A549 (cell line): ENCODE measurements around the gene CDC42BPB. TPM values are rescaled to one million over a fixed set of nuclear protein-coding genes. Genes with fewer than 3 reads are reported as not detected.

Source experiments
- ATAC-seq, 2 experiments: fragments of 200-7000 bp in 1 of 2; fragments of >200 bp in 1 of 2; cut with Nextera tagmentation in 1 of 2; cut with Tn5 transposase in 1 of 2; 3 replicates each; pipeline versions ENCODE4 v1.8.0 to v1.9.1; 2018 to 2020; ENCODE audit warnings: mild to moderate bottlenecking in 1 of 2, moderate library complexity in 1 of 2
- CTCF ChIA-PET: fragments of 300-600 bp; sonication (Branson Sonifier 250); formaldehyde crosslinking; extraction: SDS; loops from one replicate; lab custom pipeline; 2021; ENCODE audit warnings: antibody characterized with exemption, inconsistent platforms; lab: Yijun Ruan, JAX
- POLR2A ChIA-PET: fragments of 350-600 bp; formaldehyde crosslinking; extraction: SDS; loops from one replicate; lab custom pipeline; 2021; ENCODE audit warnings: antibody characterized with exemption, inconsistent platforms; lab: Yijun Ruan, JAX
- DNase-seq, 2 experiments: peaks; one replicate each; pipeline versions ENCODE4 v3.0.0 to v3.0.0-alpha.2; 2011 to 2016; ENCODE audit warnings: low read depth in 1 of 2, low spot score in 1 of 2
- FAIRE-seq: peaks from 2 replicates; lab custom pipeline; 2011; peaks lifted over from hg19 to GRCh38; lab: Jason Lieb, UNC
- H3K27ac ChIP-seq, 2 experiments: fragments of >200 bp; sonication (Bioruptor Twin); formaldehyde crosslinking; 3 replicates each; pipeline ENCODE4 v1.5.1; 2016 to 2017
- H3K4me1 ChIP-seq: fragments of >200 bp; sonication (Bioruptor Twin); formaldehyde crosslinking; 3 replicates; pipeline ENCODE4 v1.6.1; 2016
- H3K4me2 ChIP-seq: fragments of >200 bp; sonication (Bioruptor Twin); formaldehyde crosslinking; 3 replicates; pipeline ENCODE4 v1.6.1; 2016
- H3K4me3 ChIP-seq: fragments of >200 bp; sonication (Bioruptor Twin); formaldehyde crosslinking; 3 replicates; pipeline ENCODE4 v1.5.1; 2016
- H3K9me3 ChIP-seq: fragments of >200 bp; sonication (Bioruptor Twin); formaldehyde crosslinking; 3 replicates; pipeline ENCODE4 v1.6.1; 2016
- CEBPB ChIP-seq, 2 experiments: fragments of >200 bp in 1 of 2; sonication (Bioruptor Twin) in 1 of 2; formaldehyde crosslinking in 1 of 2; IDR thresholded peaks; 2 replicates each; pipeline ENCODE4 v1.6.1; 2012 to 2016
- CHD4 ChIP-seq: fragments of 200-600 bp; sonication (generic); IDR thresholded peaks from 2 replicates; pipeline ENCODE4 v1.6.1; 2016; ENCODE audit warnings: antibody characterized with exemption, mild to moderate bottlenecking, borderline replicate concordance
- EHF ChIP-seq: fragments of 250-450 bp; sonication (Bioruptor Pico); IDR thresholded peaks from 2 replicates; pipeline ENCODE4 v1.5.0; 2020; ENCODE audit warnings: mild to moderate bottlenecking
- ESRRA ChIP-seq: fragments of 150-350 bp; IDR thresholded peaks from 2 replicates; pipeline ENCODE4 v1.6.1; 2014; ENCODE audit warnings: mild to moderate bottlenecking, low read length, borderline replicate concordance
- FOSL2 ChIP-seq, 2 experiments: fragments of 450-650 bp in 1 of 2; fragments of >200 bp in 1 of 2; sonication (Bioruptor Twin) in 1 of 2; formaldehyde crosslinking; IDR thresholded peaks; 2 replicates each; pipeline versions ENCODE4 v1.5.0 to v1.6.1; 2016 to 2020; ENCODE audit warnings: mild to moderate bottlenecking in 1 of 2, moderate library complexity in 1 of 2
- FOXS1 ChIP-seq: fragments of 250-450 bp; sonication (Bioruptor Pico); IDR thresholded peaks from 2 replicates; pipeline ENCODE4 v1.5.0; 2020; ENCODE audit warnings: mild to moderate bottlenecking, moderate library complexity
- GATA3 ChIP-seq: IDR thresholded peaks from 2 replicates; pipeline ENCODE4 v1.6.1; 2012; ENCODE audit warnings: borderline replicate concordance
- JUN ChIP-seq, 2 experiments: fragments of >200 bp; sonication (Bioruptor Twin); formaldehyde crosslinking; IDR thresholded peaks; 2 replicates in 1 of 2; 3 replicates in 1 of 2; pipeline ENCODE4 v1.6.1; 2016 to 2017
- MAFK ChIP-seq: fragments of 450-650 bp; IDR thresholded peaks from 2 replicates; pipeline ENCODE4 v1.6.1; 2014; ENCODE audit not compliant: partially characterized antibody
- MAZ ChIP-seq: fragments of 150-350 bp; IDR thresholded peaks from 2 replicates; pipeline ENCODE4 v1.6.1; 2014; ENCODE audit warnings: antibody characterized with exemption, low read depth, low read length, borderline replicate concordance
- POLR2A ChIP-seq: IDR thresholded peaks from 2 replicates; pipeline ENCODE4 v1.6.1; 2012; ENCODE audit warnings: mild to moderate bottlenecking, low read length
- POLR2AphosphoS2 ChIP-seq: conservative IDR thresholded peaks from 2 replicates; pipeline ENCODE4 v1.6.1; 2012; ENCODE audit warnings: low read length, improper control_type of control experiment, inconsistent platforms
- RAD21 ChIP-seq, 2 experiments: fragments of >200 bp in 1 of 2; sonication (Bioruptor Twin) in 1 of 2; formaldehyde crosslinking in 1 of 2; IDR thresholded peaks in 1 of 2; conservative IDR thresholded peaks in 1 of 2; 2 replicates in 1 of 2; 3 replicates in 1 of 2; pipeline ENCODE4 v1.6.1; 2012 to 2018; ENCODE audit warnings: inconsistent platforms in 1 of 2
- SMC3 ChIP-seq: fragments of >200 bp; sonication (Bioruptor Twin); formaldehyde crosslinking; IDR thresholded peaks from 3 replicates; pipeline ENCODE4 v1.6.1; 2018; ENCODE audit warnings: inconsistent platforms
- TP53 ChIP-seq: fragments of 250-450 bp; sonication (Bioruptor Pico); IDR thresholded peaks from 2 replicates; pipeline ENCODE4 v1.5.0; 2021; ENCODE audit warnings: mild to moderate bottlenecking, moderate library complexity
- ZSCAN20 ChIP-seq: fragments of 250-450 bp; sonication (Bioruptor Pico); IDR thresholded peaks from 2 replicates; pipeline ENCODE4 v1.8.0; 2022; ENCODE audit warnings: mild to moderate bottlenecking, moderate library complexity
- WGBS: methylation state at CpG from one replicate; pipeline ENCODE4 v1.1.6; 2017; ENCODE audit errors: missing lambda C conversion rate; 5-methylcytosine and 5-hydroxymethylcytosine counted together
- polyA plus RNA-seq, 4 experiments: library from polyadenylated mRNA; depleted of rRNA in 3 of 4; stranded (reverse); fragments of >200 nt; fragmentation: RNase III in 1 of 4; extraction: RNeasy Plus Mini Kit Qiagen cat#74134 plus additional on column Dnase treatment in 1 of 4; gene quantifications; 2 replicates in 3 of 4; 3 replicates in 1 of 4; pipeline ENCODE4 v1.2.3, GENCODE V29; 2011 to 2017
- TF ChIP-seq, protein P1 (sequence below): fragments of 250-450 bp; sonication (Bioruptor Pico); IDR thresholded peaks from 2 replicates; pipeline ENCODE4 v1.5.0; 2021; ENCODE audit warnings: mild to moderate bottlenecking, moderate library complexity, borderline replicate concordance
- TF ChIP-seq, protein P2 (sequence below): fragments of 450-650 bp; IDR thresholded peaks from 2 replicates; pipeline ENCODE4 v1.6.1; 2014; ENCODE audit warnings: antibody characterized with exemption
- TF ChIP-seq, protein P3 (sequence below): IDR thresholded peaks from 2 replicates; pipeline ENCODE4 v1.6.1; 2012
- TF ChIP-seq, protein P4 (sequence below): fragments of >200 bp; sonication (Bioruptor Twin); formaldehyde crosslinking; IDR thresholded peaks from 3 replicates; pipeline ENCODE4 v1.5.1; 2016
- TF ChIP-seq, protein P5 (sequence below): fragments of 150-350 bp; IDR thresholded peaks from 2 replicates; pipeline ENCODE4 v1.6.1; 2014; ENCODE audit warnings: low read depth, mild to moderate bottlenecking, low read length
- TF ChIP-seq, protein P6 (sequence below): fragments of >200 bp; sonication (Bioruptor Twin); formaldehyde crosslinking; IDR thresholded peaks from 3 replicates; pipeline ENCODE4 v1.6.1; 2016

CDC42BPB gene
- polyA plus RNA-seq, 2 of the 4 experiments (the other 2 are of a cell fraction), result 56.4 to 57.1 TPM

DNA sequence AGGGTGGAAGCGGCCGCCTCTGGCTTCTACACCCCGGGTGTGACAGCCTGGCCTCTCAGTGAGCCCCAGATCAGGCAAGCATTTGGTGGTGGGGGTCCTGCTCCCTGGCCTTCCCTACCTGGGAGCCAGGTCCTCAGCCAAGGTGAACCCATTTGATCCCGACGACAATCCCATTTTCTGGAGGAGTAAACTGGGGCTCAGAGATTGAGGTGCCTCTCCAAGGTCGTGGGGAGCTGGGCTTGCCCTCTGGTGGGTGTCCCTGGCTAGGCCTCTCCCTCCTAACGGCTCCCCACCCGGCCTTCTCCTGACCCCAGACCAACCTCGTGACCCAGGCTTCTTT is 34.5 kb upstream of the CDC42BPB start (continued):
- TF ChIP-seq SMC3 (no peak; the same call in 2 of the 3 replicates), GATA3 (no peak), TP53 (no peak)
- TF ChIP-seq, protein P1, sequence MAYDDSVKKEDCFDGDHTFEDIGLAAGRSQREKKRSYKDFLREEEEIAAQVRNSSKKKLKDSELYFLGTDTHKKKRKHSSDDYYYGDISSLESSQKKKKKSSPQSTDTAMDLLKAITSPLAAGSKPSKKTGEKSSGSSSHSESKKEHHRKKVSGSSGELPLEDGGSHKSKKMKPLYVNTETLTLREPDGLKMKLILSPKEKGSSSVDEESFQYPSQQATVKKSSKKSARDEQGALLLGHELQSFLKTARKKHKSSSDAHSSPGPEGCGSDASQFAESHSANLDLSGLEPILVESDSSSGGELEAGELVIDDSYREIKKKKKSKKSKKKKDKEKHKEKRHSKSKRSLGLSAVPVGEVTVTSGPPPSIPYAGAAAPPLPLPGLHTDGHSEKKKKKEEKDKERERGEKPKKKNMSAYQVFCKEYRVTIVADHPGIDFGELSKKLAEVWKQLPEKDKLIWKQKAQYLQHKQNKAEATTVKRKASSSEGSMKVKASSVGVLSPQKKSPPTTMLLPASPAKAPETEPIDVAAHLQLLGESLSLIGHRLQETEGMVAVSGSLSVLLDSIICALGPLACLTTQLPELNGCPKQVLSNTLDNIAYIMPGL (CRISPR knock-in tag), result no peak

DNA sequence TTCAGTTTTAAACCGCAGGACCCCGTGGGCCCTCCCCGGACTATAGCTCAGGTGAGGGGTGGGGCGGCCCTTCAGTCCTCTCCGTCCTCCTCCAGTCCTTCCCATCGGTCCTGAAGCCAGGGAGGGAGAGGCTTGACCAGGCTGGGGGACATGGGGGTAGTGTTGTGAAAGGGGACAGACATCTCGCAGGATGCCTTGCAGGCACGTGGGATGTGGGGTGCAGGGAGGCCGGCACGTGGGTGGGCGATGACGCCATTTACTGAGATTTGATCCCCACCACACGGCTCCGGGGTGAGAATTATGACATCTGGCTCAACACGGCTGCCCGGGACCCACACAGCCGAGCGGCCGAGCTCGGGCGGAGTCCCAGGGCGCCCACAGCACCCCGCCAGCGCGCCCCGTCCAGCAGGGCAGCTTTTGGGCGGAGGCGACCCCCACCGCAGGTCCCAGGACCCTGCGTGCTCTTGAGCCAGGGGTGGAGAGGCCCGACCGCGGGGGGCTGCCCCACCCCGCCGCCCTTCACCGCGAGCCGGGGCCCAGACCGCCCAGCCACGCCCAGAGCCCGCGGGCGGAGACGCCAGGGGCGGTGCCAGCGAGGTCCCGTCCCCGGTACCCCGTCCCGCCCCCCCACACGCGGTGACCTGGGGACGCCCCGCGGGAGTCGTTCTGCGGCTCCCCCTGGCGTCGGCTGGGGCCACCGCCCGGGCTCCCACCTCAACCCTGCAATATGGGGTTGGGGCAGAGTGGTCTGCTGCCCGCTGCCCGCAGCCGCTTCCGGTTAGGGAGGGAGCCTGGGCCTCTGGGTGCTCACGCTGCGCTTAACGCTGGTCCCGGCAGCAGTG is 33.9 kb upstream of the CDC42BPB start:
- no peak for TF ChIP-seq ZSCAN20 (CRISPR knock-in tag)
- no peak for TF ChIP-seq FOXS1 (CRISPR knock-in tag)
- TF ChIP-seq ESRRA, result no peak
- peak in 1 of 2 experiments; percentile 33; a peak in 1 of 5 replicates for TF ChIP-seq JUN (IDR thresholded peaks at IDR 0.05)
- TF ChIP-seq, protein P2, sequence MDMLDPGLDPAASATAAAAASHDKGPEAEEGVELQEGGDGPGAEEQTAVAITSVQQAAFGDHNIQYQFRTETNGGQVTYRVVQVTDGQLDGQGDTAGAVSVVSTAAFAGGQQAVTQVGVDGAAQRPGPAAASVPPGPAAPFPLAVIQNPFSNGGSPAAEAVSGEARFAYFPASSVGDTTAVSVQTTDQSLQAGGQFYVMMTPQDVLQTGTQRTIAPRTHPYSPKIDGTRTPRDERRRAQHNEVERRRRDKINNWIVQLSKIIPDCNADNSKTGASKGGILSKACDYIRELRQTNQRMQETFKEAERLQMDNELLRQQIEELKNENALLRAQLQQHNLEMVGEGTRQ, result peak; percentile 9; the same call in 1 of the 2 replicates
- no peak for TF ChIP-seq EHF (CRISPR knock-in tag)
- peak; percentile 22 to 69; a peak in 4 of 5 replicates for TF ChIP-seq RAD21 (conservative IDR thresholded peaks at IDR 0.05 in 1 of 2, IDR thresholded peaks at IDR 0.05 in 1 of 2)
- no peak; the same call in 1 of the 2 replicates for TF ChIP-seq POLR2A
- no peak for TF ChIP-seq TP53
- TF ChIP-seq SMC3, result peak; percentile 76
- TF ChIP-seq MAZ, result 0 out of 2 replicates have a peak, but pooled peaks have one; percentile 35
- TF ChIP-seq, protein P3, sequence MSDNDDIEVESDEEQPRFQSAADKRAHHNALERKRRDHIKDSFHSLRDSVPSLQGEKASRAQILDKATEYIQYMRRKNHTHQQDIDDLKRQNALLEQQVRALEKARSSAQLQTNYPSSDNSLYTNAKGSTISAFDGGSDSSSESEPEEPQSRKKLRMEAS, result peak; percentile 35; the same call in 1 of the 2 replicates
- TF ChIP-seq, protein P4, sequence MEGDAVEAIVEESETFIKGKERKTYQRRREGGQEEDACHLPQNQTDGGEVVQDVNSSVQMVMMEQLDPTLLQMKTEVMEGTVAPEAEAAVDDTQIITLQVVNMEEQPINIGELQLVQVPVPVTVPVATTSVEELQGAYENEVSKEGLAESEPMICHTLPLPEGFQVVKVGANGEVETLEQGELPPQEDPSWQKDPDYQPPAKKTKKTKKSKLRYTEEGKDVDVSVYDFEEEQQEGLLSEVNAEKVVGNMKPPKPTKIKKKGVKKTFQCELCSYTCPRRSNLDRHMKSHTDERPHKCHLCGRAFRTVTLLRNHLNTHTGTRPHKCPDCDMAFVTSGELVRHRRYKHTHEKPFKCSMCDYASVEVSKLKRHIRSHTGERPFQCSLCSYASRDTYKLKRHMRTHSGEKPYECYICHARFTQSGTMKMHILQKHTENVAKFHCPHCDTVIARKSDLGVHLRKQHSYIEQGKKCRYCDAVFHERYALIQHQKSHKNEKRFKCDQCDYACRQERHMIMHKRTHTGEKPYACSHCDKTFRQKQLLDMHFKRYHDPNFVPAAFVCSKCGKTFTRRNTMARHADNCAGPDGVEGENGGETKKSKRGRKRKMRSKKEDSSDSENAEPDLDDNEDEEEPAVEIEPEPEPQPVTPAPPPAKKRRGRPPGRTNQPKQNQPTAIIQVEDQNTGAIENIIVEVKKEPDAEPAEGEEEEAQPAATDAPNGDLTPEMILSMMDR, result peak; percentile 67
- no peak for TF ChIP-seq CEBPB (IDR thresholded peaks at IDR 0.05)
- no peaks in the 10 kb centered on the region for H3K9me3 ChIP-seq
- ATAC-seq (peak; percentile 76 to 80), DNase-seq (peak in 1 of 2 experiments; percentile 88), FAIRE-seq (no peak)
- H3K4me2 ChIP-seq, result peak overlapping the region; percentile 90
- CTCF ChIA-PET, result interaction anchor here (0.6 to 8.5 kb wide), 11 partner anchors 8 to 202 kb away, joined by 3 to 97 read pairs (median 4); no protein-coding TSS in a partner anchor
- POLR2A ChIA-PET, result no interaction called here
- H3K4me3 ChIP-seq, result peak overlapping the region; percentile 52
- peak overlapping the region; percentile 88 to 98 for H3K27ac ChIP-seq
- 48% methylated on average over 15 of the region's 69 CpGs for WGBS
- peaks cover 21% of the 10 kb centered on the region for H3K4me1 ChIP-seq

DNA sequence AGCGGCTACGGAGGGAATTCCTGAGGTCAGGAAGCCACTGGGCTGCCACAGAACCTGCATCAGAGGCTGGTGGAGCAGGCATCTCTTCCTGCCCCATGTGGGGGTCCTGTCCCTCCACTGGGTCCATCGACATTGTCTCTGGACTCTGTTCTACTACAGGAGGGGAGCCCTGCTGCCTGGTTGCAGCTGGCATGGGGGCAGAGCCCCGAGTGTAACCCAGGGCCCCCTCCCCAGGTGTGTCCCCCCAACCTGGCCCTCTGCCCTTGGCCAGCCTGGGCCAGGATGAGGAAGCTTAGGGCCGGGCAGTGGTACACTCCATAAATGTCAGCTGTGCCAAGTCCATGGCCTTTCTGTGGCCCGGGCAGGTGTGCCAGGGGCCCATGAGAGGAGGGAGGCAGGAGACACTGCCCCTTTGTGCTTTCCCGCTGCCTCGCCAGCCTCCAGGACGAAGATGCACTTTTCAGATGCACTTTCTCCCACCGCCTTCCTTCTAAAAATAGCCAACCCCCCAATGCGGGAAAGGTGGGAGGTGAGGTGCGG is 33.2 kb upstream of the CDC42BPB start:
- H3K4me3 ChIP-seq, result peak overlapping the region; percentile 52; the same call in 1 of the 3 replicates
- H3K4me2 ChIP-seq, result peak overlapping the region; percentile 90
- FAIRE-seq (no peak), ATAC-seq (no peak), DNase-seq (no peak)
- H3K27ac ChIP-seq, result peak overlapping the region; percentile 88 to 98
- H3K9me3 ChIP-seq, result no peaks in the 10 kb centered on the region
- ChIA-PET POLR2A (no interaction called here), CTCF (interaction anchor here (0.6 to 8.5 kb wide), 9 partner anchors 8 to 202 kb away, joined by 3 to 97 read pairs (median 4); no protein-coding TSS in a partner anchor)
- 92% methylated on average over 11 of the region's 12 CpGs for WGBS
- H3K4me1 ChIP-seq, result peaks cover 21% of the 10 kb centered on the region
- TF ChIP-seq, protein P4, result no peak
- no peak for TF ChIP-seq GATA3
- TF ChIP-seq EHF (CRISPR knock-in tag), result no peak
- TF ChIP-seq, protein P5, sequence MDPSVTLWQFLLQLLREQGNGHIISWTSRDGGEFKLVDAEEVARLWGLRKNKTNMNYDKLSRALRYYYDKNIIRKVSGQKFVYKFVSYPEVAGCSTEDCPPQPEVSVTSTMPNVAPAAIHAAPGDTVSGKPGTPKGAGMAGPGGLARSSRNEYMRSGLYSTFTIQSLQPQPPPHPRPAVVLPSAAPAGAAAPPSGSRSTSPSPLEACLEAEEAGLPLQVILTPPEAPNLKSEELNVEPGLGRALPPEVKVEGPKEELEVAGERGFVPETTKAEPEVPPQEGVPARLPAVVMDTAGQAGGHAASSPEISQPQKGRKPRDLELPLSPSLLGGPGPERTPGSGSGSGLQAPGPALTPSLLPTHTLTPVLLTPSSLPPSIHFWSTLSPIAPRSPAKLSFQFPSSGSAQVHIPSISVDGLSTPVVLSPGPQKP, result no peak
- TF ChIP-seq MAFK, result no peak
- TF ChIP-seq CHD4, result no peak
- TF ChIP-seq POLR2AphosphoS2, result no peak
- no peak for TF ChIP-seq ZSCAN20 (CRISPR knock-in tag)
- no peak for TF ChIP-seq FOSL2 (IDR thresholded peaks at IDR 0.05)
- TF ChIP-seq FOSL2 (CRISPR knock-in tag; IDR thresholded peaks at IDR 0.05), result no peak
- no peak for TF ChIP-seq TP53
- TF ChIP-seq, protein P6, sequence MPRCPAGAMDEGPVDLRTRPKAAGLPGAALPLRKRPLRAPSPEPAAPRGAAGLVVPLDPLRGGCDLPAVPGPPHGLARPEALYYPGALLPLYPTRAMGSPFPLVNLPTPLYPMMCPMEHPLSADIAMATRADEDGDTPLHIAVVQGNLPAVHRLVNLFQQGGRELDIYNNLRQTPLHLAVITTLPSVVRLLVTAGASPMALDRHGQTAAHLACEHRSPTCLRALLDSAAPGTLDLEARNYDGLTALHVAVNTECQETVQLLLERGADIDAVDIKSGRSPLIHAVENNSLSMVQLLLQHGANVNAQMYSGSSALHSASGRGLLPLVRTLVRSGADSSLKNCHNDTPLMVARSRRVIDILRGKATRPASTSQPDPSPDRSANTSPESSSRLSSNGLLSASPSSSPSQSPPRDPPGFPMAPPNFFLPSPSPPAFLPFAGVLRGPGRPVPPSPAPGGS, result no peak
